HG03039 (cell line): ENCODE measurements around the gene SYVN1.
"Not testable (repeated sequence)": the region's sequence is repeated elsewhere in the genome, so short reads cannot be mapped to it uniquely, and the experiment has no call there.

ENCODE experiments used
- ATAC-seq: cut with Tn5 transposase; IDR thresholded peaks from one replicate; pipeline ENCODE4 v1.9.1; 2021; ENCODE audit warnings: mild to moderate bottlenecking, moderate library complexity; ENCODE audit not compliant: unreplicated experiment

Gene SYVN1

DNA sequence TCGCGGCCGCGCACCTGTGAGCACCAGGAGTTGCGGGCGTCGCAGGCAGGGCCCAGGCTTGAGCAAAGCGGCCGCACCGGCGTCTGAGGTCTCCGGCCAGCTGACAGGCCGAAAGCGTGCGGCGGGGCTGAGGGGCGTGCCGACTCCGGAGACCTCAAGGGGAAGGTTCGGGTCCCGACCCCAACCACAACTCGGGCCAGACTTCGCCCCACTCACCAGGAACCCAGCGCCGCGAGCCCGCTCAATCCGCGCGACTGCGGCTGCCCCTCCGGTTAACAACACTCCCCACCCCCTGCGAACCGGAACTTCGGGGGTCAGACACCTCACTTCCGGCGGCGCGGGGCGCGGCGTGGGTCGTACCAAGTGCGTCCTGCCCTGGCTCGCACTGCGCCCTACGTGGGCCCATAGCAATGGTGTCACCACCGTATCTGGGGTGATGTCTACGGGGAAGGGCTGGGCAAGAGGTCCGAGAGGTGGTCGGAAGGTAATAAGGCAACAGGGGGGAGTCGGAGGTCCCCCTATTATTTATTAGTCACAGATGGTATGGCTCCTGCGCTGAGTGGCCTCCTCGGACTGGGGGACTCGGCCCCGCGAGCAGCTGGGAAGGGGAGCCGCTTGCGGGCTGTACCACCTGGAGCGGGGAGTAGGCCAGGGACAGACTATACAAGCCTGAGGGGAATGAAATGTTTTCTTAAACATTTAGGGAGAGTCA lies at the start of gene SYVN1:
SYVN1 (minus strand) TSS at position 280 of the 712 bp plus-strand sequence. CDS start 918 bp downstream, outside the sequence.
- peak; percentile 42 for ATAC-seq

DNA sequence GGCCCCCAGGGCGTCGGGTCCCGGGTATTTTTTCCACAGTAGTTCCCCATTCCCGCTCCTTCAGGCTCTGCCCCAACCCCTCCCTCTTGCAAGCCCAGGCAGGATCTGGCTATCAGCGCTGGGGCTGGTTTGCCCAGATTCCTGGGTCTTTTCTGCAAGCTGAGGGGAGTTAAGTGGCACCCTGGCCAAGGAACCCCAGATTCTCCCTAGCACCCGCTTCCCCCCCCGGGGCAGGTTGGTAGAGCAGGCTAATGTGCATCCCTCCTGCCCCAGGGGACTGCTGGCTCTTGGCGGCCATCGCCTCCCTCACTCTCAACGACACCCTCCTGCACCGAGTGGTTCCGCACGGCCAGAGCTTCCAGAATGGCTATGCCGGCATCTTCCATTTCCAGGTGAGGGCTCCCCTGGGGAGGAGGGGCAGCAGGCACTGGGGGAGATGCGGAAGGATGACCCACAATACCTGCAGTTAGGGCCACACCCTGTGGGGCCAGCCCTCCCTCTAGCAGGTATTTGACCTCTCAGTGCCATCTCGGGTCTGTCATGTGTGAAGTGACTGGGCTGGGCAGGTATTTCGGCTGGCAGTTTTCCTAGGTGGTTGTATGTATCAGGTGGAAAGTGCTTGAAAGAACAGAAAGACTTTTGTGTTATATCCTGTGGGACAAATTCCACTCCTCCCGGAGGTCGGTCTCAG lies 49.0 kb upstream of the SYVN1 start:
- ATAC-seq = no peak

DNA sequence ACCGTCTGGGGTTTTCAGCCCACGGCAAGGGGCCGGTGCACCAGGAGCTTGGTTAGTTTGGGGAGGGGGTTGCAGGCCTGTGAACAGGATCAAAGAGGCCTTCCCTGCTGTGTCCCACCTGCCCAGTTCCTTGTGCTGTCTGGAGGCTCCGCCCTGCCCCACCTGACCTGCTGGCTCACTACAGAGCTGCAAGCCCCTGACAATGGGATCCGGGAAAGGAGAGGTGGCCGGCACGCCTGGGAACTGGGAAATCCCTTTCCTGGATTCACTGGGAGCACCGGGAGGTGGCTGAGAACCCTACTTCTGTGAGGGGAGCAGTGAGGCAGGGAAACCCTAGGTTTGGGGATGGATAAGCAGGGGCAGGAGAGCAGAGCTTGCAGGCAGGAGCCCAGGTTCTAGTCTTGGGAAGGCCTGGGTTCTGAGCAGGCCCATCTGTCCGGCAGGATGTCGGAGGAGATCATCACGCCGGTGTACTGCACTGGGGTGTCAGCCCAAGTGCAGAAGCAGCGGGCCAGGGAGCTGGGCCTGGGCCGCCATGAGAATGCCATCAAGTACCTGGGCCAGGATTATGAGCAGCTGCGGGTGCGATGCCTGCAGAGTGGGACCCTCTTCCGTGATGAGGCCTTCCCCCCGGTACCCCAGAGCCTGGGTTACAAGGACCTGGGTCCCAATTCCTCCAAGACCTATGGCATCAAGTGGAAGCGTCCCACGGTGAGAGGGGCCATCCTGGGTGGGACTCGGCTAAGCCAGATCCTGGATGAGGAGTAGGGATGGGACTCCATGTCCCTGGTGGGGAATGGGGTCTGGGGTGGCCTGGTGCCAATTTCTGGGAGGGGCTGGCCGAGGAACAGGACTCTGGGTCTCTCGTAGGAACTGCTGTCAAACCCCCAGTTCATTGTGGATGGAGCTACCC lies 48.2 kb upstream of the SYVN1 start:
- ATAC-seq = no peak

DNA sequence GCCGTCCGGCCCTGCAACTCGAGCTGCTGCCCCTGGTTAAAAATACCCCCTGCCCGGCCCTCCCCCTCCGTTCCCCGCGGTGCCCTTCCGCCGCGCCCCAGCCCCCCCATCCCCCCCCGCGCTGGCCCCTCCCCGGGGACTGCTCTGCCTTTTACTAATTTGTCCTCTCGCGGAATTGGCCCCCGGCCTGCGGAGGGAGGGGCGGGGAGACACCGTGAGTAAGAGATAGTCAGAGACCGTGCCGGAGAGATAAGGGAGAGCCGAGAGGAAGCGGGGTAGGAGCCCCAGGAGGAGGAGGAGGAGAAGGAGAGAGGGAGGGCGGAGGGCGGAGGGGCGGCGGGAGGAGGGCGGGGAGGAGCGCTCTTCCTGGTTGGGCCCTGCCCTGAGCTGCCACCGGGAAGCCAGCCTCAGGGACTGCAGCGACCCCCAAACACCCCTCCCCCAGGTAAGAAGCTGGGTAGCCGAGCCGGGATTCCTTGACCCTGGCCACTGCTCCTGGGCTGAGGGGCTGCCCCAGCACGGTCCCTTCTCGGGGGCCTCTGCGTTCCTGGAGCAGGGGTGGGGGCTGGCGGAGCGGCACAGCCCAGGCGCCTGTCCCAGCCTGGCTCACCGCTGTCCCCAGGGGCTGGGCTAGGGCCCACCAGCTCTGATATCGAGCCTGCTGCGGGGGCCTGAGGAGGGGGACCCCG lies 47.4 kb upstream of the SYVN1 start, which contains the start of gene CAPN1:
CAPN1 (plus strand) TSS at position 360 of the 689 bp plus-strand sequence. CDS start 774 bp downstream, outside the sequence.
- ATAC-seq = peak; percentile 44

DNA sequence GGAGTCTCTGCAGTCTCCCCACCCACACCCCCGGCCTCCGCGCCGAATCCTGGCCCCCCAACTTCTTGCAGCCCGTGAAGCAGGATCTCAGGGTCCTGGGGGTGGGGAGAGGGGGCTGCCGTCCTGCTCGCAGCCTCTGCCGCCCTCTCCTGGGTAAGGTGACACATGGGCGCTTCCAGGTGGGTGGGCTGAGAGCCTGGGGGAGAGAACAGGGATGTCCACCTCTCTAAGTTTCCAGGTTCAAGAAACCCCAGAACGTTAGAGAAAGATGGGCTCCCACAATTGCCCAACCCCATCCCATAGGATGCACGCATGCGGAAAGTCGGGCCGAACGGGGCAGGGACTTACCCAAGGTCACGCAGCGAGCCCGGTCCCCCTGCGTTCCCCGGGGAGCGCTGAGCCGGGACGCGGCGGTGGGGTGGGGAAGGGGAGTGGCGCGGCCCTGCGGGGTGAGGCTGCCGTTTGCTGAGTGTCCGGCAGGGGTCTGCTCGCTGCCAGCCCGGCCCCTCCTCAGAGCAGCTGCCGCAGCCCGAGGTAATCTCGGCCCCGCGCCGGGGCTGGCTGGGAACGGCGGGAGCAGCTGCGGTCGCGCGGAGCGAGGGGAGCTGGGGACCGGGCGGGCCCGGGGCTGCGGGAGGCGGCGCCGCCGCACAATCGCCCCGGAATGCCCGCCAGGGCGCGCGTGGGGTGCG lies 46.7 kb upstream of the SYVN1 start:
- ATAC-seq = peak; percentile 40

DNA sequence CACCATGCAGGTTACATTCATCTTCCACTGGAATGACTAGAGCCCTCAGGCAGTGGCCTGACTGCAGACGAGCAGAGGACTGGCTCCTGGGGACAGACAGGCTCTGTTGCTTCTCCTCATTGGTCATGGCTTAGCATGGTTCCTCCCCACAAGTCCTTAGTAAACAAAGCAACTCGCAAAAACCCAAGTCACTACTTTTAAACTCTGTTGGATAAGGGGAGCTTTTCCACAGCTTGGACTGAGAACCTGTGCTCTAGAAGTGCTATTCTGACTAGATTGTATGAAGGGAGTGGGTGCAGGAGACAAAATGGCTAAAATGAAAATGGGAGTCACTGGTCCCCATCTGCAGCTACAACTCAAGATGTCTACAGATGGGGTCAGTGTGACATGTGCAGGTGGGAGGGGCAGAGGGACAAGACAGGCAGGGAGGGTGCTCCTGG lies 40.3 kb upstream of the SYVN1 start:
- ATAC-seq = not testable (repeated sequence)

DNA sequence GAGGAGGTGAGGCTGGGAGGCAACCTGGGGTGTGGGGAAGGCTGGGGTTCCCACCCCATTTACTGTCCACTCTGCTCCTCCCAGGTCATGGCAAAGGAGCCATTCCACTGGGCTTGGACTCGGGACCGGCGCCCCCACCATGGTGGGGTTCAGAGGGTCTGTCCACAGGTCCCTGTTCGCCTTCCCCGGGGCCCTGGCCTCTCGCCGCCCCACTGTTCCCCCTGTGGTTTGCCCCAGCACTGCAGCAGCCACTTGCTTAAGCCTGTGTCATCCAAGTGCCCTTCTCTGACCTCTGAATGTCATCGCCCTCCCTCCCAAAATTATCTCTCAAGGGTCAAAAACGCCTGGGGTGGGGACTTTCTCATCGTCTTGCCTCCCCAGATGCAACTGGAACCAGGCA lies 38.3 kb upstream of the SYVN1 start:
- no peak for ATAC-seq

DNA sequence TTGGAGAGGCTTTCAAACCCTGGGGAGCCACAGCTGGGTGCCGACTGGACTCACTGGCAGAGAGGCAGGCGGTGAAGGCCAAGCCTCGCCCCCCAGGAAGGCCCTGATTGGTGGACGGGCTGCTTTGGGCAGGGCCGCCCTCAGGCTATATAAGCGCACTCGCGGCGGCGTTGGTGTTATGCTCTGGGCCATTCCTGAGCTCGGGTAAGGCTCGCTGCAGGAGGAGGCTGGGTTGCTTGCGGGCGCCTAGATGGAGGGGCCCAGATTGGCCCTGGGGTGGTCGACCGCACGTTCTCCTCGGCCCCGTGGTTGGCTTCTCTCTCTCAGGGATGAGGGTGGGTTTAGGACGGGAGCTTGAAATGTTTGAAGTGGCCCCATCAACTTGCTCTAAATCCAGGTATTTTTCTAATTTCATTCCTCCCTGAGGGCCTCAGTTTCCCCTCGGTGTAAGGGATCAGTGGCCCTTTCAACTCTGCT lies 35.8 kb upstream of the SYVN1 start, which contains the start of gene SPDYC:
SPDYC (plus strand) TSS at position 176 of the 477 bp plus-strand sequence. CDS start 1,125 bp downstream, outside the sequence.
- no peak for ATAC-seq

DNA sequence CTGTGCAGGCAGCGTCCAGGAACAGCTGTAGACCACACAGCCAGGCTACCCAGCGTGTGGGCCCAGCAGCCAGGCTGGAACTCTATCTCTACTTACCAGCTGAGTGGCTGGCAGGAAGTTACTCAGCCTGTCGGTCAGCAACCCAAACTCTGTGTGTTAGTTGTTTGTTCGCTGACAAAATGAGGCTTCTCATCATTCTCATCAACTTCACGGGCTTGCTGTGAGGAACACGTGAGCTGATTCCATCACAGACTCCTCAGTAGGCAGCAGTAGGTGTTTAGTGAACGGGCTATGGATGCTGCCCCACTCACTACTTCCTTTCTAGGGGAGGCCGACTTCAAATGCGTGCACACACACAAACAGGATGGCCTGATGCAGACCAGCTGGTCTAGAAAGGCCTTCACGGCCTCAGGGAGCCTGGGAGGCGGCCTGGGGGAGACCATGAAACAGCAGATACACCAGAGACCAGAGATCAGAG lies 34.9 kb upstream of the SYVN1 start:
- ATAC-seq = no peak

DNA sequence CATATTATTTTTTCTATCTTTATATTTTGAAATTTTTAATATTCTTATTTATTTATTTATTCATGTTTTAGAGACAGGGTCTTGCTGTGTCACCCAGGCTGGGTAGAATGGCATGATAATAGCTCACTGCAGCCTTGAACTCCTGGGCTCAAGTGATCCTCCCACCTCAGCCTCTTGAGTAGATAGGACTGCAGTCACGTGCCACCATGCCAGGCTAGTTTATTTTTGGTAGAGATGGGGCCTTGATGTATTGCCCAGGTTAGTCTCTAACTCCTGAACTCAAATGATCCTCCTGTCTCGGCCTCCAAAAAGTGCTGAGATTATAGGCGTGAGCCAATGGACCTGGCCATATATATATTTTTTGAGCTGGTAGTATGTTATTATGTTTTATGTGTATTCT lies 33.3 kb upstream of the SYVN1 start:
- no peak for ATAC-seq

DNA sequence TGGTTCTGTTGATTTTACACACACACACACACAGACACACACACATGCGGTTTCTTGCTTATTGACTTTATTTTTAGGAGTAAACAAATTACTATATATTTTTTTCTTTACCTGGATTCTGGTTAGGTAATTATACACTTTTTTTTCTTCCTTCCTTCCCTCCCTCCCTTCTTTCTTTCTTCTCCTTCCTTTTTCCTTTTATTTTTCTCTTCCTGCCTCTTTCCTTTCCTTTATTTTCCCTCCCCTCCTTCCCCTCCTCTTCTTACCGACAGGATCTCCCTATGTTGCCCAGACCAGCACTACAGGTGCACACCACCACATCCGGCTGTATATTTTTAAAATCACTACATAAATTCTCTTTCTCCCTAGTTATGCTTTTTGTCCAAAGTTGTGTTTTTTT lies 32.6 kb upstream of the SYVN1 start:
- ATAC-seq = no peak

DNA sequence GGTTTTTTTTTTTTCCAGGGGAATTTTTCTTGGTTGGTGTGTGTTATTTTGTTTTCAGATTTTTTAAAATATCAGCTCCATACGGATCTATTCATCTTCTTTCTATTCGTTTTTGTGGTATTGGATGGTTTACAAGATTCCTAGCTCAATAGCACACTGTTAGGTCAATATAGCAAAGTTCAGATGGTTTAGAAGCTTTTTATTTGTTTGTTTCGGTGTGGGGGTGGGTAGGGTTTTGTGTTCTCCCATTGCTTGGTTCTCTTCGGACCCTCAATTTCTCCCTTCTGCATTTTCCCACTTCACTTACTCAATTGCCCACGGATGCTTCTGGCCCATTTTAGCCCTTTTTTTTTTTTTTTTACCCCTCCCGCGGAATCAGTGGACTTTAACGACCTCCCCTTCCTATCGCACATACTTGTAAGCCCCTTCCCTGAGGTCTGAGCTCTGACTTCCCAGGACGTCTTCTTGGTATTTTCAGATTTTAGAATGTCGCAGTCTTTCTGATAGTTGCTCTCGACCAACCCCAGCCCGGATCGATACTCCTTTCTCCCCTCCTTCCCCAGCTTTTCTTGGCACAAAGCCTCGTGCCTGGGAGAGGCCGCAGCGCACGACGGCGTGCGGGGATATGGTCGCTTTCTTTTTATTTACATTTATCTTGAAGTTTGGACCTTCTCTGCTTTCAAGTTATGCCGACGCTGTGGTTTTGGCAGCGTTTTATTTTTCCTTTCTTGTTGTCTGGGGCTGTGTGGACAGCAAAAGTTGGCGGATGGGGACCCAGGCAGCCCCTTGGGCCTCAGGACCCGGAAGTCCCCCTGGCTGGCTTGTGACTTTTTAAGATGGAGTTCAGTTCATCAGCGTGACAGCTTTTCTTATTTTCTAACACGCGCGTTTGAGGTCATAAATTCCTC lies 31.3 kb upstream of the SYVN1 start:
- no peak for ATAC-seq

DNA sequence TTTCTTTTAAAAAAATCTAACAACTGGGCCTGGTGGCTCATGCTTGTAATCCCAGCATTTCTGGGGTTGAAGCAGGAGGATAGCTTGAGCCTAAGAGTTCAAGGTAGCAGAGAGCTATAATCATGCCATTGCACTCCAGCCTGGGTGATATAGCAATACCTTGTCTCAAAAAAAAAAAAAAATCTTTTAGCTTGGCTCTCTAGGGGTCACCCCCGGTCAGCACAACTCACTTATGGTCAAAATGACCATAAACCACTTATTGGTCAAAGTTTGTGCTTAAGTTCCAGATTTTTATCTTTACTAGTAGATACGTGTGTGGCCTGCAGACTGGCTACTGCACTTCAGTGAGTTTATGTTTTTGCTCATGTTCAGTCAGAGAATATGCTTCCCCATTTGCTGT lies 29.4 kb upstream of the SYVN1 start:
- no peak for ATAC-seq

DNA sequence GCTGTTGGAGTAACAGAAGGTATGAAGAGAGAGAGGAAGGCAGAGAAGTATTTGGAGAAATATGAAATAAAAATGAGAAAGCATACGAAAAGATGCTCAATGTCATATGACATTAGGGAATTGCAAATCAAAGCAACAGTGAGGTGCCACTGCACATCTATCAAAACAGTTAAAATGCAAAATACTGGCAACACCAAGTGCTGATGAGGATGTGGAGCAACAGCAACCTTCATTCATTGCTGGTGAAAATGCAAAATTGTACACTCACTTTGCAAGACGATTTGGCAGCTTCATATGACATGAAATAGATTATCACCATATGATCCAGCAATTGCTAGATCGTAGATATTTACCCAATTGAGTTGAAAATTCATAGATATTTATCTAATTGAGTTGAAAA lies 26.3 kb upstream of the SYVN1 start:
- ATAC-seq = no peak

DNA sequence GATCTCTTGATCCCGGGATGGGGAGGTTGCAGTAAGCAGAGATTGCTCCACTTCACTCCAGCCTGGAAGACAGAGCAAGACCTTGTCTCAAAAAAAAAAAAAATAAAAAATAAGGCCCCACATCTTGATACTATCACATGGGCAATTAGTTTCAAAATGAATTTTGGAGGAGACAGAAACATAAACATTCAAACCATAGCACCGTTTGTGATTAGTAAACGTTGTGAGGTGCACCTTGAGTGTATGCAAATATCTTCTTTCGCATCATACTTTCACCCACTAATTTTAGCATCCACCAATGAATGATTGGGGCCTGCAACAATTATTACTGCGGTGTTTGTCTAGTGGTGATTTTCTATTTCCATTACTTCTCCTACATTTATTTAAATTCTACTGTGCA lies 24.7 kb upstream of the SYVN1 start:
- no peak for ATAC-seq

DNA sequence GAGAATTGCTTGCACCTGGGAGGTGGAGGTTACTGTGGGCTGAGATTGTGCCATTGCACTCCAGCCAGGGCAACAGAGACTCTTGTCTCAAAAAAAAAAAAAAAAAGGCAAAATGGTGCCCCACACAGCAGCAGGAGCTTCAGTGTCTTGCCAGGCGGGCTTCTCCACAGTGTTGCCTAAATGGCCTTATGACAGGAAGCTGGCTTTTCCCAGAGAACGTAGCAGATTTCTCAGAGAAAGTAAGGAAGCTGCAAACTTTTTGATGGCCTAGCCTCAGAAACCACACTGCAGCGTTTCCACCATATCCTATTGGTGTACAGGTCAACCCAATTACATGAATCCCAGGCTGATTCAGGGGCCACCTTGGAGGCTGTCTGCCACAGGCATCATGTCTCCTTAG lies 23.0 kb upstream of the SYVN1 start:
- no peak for ATAC-seq

DNA sequence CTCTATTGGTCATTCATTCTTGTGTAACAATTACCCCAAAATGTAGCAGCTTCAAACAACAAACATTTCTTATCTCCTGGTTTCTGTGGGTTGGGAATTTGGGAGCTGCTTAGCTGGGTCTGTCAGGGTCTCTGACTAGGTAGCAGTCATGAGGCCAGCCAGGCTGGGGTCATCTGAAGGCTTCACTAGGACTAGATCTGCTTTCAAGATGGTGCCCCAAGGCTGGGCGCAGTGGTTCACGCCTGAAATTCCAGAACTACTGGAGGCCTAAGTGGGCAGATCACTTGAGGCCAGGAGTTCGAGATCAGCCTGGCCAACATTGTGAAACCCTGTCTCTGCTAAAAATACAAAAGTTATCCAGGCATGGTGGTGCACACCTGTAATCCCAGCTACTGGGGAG lies 22.6 kb upstream of the SYVN1 start:
- ATAC-seq = no peak

DNA sequence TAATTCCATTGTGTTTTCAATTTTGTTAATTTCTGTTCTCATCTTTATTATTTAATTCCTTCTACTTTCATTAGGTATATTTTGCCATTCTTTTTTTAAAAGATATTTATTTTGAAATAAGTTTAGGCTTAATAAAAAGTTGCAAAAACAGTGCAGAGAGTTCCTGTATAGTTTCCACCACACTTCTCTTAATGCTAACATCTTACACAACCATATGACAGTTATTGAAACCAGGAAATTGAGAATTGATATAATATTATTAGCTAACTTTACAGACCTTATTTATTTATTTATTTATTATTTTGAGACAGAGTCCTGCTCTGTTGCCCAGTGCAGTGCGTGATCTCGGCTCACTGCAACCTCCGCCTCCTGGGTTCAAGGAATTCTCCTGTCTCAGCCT lies 21.9 kb upstream of the SYVN1 start:
- ATAC-seq = no peak

DNA sequence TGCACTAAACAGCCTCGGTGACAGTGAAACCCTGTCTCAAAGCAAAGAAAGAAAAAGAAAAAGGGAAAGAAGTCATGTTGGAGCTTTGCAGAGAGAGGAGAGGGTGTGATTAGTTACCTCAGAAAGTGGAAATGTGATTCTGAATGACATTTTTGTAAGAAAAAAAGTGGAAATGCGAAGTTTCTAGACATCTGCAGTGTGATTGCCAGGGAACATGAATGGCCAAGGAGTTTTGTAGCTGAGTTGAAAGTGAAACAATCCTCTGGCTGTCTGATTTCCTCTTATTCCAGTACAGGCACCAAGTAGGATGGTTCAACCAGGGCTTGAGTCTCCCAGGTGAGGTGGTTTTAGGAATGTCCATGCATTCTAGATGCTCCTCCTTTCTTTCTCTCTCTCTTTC lies 17.8 kb upstream of the SYVN1 start:
- no peak for ATAC-seq
